HepG2 (cell line): ENCODE results near the gene STX4.

Experiments used
- CBX5 ChIP-seq: sonication (generic); formaldehyde crosslinking; IDR thresholded peaks from 2 replicates; pipeline ENCODE4 v1.4.0; 2020; ENCODE audit warnings: missing genetic modification reagents, borderline replicate concordance
- FLYWCH1 ChIP-seq: sonication (generic); formaldehyde crosslinking; IDR thresholded peaks from 2 replicates; pipeline ENCODE4 v1.8.1; 2023; ENCODE audit warnings: mild to moderate bottlenecking, missing genetic modification reagents
- ONECUT2 ChIP-seq: sonication (generic); formaldehyde crosslinking; IDR thresholded peaks from 2 replicates; pipeline ENCODE4 v1.4.0; 2020; ENCODE audit warnings: missing genetic modification reagents
- POLR2A ChIP-seq, 2 experiments: IDR thresholded peaks; 2 replicates each; pipeline ENCODE4 v1.6.1; 2011; ENCODE audit warnings: low read depth in 2 of 2, low read length in 2 of 2, mild to moderate bottlenecking in 1 of 2, moderate library complexity in 1 of 2; ENCODE audit not compliant: insufficient read depth in 1 of 2
- POLR2AphosphoS5 ChIP-seq: IDR thresholded peaks from 2 replicates; pipeline ENCODE4 v1.6.1; 2012; ENCODE audit warnings: low read depth, low read length
- SALL2 ChIP-seq: sonication (generic); formaldehyde crosslinking; IDR thresholded peaks from 2 replicates; pipeline ENCODE4 v1.8.1; 2023; ENCODE audit warnings: mild to moderate bottlenecking, missing genetic modification reagents, inconsistent platforms
- ZNF660 ChIP-seq: sonication (generic); formaldehyde crosslinking; IDR thresholded peaks from 2 replicates; pipeline ENCODE4 v1.5.1; 2020; ENCODE audit warnings: mild to moderate bottlenecking, low read depth, missing genetic modification reagents, borderline replicate concordance
- ZNF703 ChIP-seq: sonication (generic); formaldehyde crosslinking; IDR thresholded peaks from 2 replicates; pipeline ENCODE4 v1.5.1; 2020; ENCODE audit warnings: missing genetic modification reagents, mild to moderate bottlenecking, moderate library complexity, borderline replicate concordance
- TF ChIP-seq, protein P1 (sequence below): sonication (generic); formaldehyde crosslinking; IDR thresholded peaks from 2 replicates; pipeline ENCODE4 v1.4.0; 2020; ENCODE audit warnings: missing genetic modification reagents
- TF ChIP-seq, protein P2 (sequence below): sonication (generic); formaldehyde crosslinking; IDR thresholded peaks from 2 replicates; pipeline ENCODE4 v1.8.1; 2023; ENCODE audit warnings: mild to moderate bottlenecking, missing genetic modification reagents, borderline replicate concordance
- TF ChIP-seq, protein P3 (sequence below): sonication (generic); formaldehyde crosslinking; IDR thresholded peaks from 2 replicates; pipeline ENCODE4 v1.5.0; 2020; ENCODE audit warnings: mild to moderate bottlenecking, missing genetic modification reagents, moderate library complexity
- TF ChIP-seq, protein P4 (sequence below): sonication (generic); formaldehyde crosslinking; IDR thresholded peaks from 2 replicates; pipeline ENCODE4 v1.4.0; 2020; ENCODE audit warnings: mild to moderate bottlenecking, missing genetic modification reagents
- TF ChIP-seq, protein P5 (sequence below): sonication (generic); formaldehyde crosslinking; IDR thresholded peaks from 2 replicates; pipeline ENCODE4 v1.8.1; 2023; ENCODE audit warnings: mild to moderate bottlenecking, inconsistent platforms, moderate library complexity, missing genetic modification reagents, borderline replicate concordance

DNA sequence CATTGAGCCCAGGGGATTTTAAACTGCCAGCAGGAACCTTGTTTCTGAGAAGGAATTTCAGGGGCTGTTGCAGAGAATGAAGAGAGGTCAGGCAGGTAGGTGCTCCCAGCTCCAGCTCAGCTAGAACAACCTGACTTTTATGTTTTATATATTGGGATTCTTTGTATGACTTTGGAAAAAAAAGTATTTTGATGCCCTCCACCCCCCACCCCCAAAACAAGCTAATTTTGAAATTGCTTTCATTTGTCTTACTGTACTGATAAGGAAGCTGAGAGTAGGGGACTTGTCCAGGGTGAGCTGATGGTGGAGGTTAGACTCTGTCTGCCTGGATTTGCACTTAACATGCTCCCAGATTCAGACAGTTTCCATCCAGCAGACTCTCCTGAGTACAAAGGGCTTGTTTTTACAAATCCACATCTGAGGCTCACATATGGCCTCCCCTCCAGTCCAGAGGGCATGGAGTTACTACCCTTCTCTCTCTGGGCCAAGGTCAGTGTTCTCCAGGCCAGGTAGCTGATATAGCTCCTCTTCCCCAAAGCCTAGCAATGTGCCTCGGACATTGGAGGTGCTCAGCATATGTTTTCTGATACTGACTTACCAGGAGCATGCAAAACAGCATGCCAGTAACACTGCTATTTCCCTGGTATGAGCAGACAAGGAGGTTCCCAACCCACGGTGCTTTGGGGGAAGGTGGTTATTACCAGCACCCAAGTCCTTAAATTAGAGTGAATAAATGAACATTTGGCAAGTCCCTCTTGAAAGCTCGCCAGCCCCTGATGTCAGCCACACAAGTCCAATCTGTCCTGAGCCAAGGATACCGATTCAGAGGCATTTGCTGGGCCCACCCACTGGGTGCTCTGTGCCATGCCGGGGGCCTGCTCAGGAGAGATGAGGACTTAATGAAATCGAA is 34.3 kb upstream of the STX4 start:
- TF ChIP-seq, protein P1, sequence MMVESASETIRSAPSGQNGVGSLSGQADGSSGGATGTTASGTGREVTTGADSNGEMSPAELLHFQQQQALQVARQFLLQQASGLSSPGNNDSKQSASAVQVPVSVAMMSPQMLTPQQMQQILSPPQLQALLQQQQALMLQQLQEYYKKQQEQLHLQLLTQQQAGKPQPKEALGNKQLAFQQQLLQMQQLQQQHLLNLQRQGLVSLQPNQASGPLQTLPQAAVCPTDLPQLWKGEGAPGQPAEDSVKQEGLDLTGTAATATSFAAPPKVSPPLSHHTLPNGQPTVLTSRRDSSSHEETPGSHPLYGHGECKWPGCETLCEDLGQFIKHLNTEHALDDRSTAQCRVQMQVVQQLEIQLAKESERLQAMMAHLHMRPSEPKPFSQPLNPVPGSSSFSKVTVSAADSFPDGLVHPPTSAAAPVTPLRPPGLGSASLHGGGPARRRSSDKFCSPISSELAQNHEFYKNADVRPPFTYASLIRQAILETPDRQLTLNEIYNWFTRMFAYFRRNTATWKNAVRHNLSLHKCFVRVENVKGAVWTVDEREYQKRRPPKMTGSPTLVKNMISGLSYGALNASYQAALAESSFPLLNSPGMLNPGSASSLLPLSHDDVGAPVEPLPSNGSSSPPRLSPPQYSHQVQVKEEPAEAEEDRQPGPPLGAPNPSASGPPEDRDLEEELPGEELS (CRISPR knock-in tag) = no peak; the same call in 1 of the 2 replicates
- TF ChIP-seq ZNF660 (no peak), ONECUT2 (CRISPR knock-in tag) (no peak), POLR2A (IDR thresholded peaks at IDR 0.05; ENCODE audit: insufficient read depth in 1 of 2, low read depth in 2 of 2, low read length in 2 of 2) (peak in 1 of 2 experiments; percentile 52; a peak in 2 of 4 replicates), ZNF703 (no peak), FLYWCH1 (no peak), SALL2 (no peak), CBX5 (CRISPR knock-in tag) (peak; percentile 22; the same call in 1 of the 2 replicates), POLR2AphosphoS5 (peak; percentile 44; the same call in 1 of the 2 replicates)
- TF ChIP-seq, protein P2, sequence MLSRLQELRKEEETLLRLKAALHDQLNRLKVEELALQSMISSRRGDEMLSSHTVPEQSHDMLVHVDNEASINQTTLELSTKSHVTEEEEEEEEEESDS (CRISPR knock-in tag) = no peak
- TF ChIP-seq, protein P3, sequence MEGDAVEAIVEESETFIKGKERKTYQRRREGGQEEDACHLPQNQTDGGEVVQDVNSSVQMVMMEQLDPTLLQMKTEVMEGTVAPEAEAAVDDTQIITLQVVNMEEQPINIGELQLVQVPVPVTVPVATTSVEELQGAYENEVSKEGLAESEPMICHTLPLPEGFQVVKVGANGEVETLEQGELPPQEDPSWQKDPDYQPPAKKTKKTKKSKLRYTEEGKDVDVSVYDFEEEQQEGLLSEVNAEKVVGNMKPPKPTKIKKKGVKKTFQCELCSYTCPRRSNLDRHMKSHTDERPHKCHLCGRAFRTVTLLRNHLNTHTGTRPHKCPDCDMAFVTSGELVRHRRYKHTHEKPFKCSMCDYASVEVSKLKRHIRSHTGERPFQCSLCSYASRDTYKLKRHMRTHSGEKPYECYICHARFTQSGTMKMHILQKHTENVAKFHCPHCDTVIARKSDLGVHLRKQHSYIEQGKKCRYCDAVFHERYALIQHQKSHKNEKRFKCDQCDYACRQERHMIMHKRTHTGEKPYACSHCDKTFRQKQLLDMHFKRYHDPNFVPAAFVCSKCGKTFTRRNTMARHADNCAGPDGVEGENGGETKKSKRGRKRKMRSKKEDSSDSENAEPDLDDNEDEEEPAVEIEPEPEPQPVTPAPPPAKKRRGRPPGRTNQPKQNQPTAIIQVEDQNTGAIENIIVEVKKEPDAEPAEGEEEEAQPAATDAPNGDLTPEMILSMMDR (CRISPR knock-in tag) = peak; percentile 32
- TF ChIP-seq, protein P4, sequence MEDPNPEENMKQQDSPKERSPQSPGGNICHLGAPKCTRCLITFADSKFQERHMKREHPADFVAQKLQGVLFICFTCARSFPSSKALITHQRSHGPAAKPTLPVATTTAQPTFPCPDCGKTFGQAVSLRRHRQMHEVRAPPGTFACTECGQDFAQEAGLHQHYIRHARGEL (CRISPR knock-in tag) = 0 out of 2 replicates have a peak, but pooled peaks have one; percentile 86
- TF ChIP-seq, protein P5, sequence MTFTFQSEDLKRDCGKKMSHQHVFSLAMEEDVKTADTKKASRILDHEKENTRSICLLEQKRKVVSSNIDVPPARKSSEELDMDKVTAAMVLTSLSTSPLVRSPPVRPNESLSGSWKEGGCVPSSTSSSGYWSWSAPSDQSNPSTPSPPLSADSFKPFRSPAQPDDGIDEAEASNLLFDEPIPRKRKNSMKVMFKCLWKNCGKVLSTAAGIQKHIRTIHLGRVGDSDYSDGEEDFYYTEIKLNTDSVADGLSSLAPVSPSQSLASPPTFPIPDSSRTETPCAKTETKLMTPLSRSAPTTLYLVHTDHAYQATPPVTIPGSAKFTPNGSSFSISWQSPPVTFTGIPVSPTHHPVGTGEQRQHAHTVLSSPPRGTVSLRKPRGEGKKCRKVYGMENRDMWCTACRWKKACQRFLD = 0 out of 2 replicates have a peak, but pooled peaks have one; percentile 36
